Measurements from ENCODE around the gene TPSG1. TPM values are rescaled to one million over a fixed set of nuclear protein-coding genes. Genes with fewer than 3 reads are reported as not detected.
"Not testable (repeated sequence)": the region's sequence is repeated elsewhere in the genome, so short reads cannot be mapped to it uniquely, and the experiment has no call there.

The TPSG1 gene
- total RNA-seq, 2 donors from 2014 or later = 32.6 to 34.3 TPM

DNA sequence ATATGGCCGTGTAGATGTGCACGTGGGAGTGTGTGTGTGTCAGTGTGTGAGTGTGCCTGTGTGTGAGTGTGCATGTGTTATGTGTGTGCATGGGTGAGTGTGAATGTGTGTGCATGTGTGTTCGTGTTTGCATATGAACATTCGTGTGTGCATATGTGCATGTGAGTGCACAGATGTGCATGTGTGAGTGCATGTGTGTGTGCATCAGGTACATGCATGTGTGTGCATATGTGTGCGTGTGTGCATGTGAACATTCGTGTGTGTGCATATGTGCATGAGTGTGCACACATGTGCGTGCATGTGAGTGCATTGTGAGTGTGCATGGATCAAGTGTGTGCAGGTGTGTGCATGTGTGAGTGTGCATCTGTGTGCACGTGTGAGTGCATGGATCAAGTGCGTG lies 12.9 kb upstream of the TPSG1 start:
- TF ChIP-seq, protein P1, sequence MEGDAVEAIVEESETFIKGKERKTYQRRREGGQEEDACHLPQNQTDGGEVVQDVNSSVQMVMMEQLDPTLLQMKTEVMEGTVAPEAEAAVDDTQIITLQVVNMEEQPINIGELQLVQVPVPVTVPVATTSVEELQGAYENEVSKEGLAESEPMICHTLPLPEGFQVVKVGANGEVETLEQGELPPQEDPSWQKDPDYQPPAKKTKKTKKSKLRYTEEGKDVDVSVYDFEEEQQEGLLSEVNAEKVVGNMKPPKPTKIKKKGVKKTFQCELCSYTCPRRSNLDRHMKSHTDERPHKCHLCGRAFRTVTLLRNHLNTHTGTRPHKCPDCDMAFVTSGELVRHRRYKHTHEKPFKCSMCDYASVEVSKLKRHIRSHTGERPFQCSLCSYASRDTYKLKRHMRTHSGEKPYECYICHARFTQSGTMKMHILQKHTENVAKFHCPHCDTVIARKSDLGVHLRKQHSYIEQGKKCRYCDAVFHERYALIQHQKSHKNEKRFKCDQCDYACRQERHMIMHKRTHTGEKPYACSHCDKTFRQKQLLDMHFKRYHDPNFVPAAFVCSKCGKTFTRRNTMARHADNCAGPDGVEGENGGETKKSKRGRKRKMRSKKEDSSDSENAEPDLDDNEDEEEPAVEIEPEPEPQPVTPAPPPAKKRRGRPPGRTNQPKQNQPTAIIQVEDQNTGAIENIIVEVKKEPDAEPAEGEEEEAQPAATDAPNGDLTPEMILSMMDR (IDR thresholded peaks at IDR 0.05) = no peak
- Histone ChIP-seq H3K36me3 (no peaks in the 10 kb centered on the region), H3K9me3 (no peaks in the 10 kb centered on the region), H3K4me1 (no peaks in the 10 kb centered on the region), H3K9ac (ENCODE audit: low read depth in 2 of 2, low read length in 2 of 2) (no peak overlapping the region), H3K27ac (no peak overlapping the region), H3K4me3 (no peak overlapping the region), H3K27me3 (no peaks in the 10 kb centered on the region)
- intact Hi-C loops (cut with DNase I) = no loop called here
- DNase-seq = no peak

- H3K36me3 ChIP-seq; H3K27ac ChIP-seq; H3K9me3 ChIP-seq; H3K27me3 ChIP-seq; intact Hi-C loops (cut with DNase I); H3K4me1 ChIP-seq; H3K9ac ChIP-seq (ENCODE audit: low read depth in 2 of 2, low read length in 2 of 2); H3K4me3 ChIP-seq; DNase-seq: not testable (repeated sequence)
These were observed 11.6 kb upstream of the TPSG1 start for GRCh38 chr16:1236659-1237058.

DNA sequence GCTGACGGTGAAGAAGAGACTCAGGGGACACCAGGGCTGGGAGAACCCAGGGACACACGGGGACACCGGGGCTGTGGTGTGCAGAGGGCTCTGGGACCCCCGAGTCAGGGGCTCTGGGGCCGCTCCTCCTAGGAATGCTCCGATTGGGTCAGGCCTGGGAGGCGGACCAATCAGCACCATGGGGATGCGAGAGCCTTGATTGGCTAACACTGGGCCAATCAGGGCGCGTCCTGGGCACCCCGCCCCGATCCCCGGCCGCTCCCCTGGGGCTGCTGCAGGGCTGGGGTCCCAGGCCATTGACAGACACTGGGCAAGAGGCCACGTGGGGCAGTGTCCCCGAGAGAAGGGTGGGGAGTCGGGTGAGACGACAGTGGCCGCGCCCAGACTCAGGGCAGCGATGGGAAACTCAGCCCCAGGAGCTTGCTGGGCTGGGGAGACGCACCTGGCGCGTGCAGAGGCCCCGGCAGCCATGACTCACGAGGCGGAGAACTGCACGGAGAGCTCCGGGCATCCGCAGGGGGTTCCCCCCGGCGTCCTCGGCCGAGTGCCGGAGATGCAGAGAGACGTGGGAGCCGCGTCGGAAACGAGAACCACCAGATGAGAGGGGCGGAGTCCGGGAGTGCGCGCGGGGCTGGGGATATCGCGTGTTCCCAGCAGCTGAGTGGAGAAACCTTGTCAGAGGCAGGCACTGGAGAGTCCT lies 7.1 kb upstream of the TPSG1 start:
- H3K4me3 ChIP-seq; H3K36me3 ChIP-seq; H3K9ac ChIP-seq (ENCODE audit: low read depth in 2 of 2, low read length in 2 of 2); H3K27me3 ChIP-seq; H3K9me3 ChIP-seq; intact Hi-C loops (cut with DNase I); H3K27ac ChIP-seq; H3K4me1 ChIP-seq; DNase-seq: not testable (repeated sequence)

DNA sequence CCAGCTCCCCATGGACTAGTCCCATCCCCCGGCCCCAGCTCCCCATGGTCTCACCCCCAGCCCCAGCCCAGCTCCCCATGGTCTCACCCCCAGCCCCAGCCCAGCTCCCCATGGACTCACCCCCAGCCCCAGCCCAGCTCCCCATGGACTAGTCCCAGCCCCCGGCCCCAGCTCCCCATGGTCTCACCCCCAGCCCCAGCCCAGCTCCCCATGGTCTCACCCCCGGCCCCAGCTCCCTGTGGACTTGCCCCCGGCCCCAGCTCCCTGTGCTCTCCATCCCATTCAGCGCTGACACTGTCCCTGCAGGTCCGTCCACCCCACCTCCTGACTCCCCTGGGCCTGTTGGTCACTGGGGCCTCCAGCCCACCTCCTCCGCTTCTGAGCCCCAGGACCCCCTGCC lies 6.2 kb upstream of the TPSG1 start:
- intact Hi-C loops (cut with DNase I); H3K27ac ChIP-seq; H3K9ac ChIP-seq (ENCODE audit: low read depth in 2 of 2, low read length in 2 of 2); DNase-seq; H3K27me3 ChIP-seq; H3K4me1 ChIP-seq; H3K9me3 ChIP-seq; H3K4me3 ChIP-seq; H3K36me3 ChIP-seq: not testable (repeated sequence)

GRCh38 chr16:1230471-1231212 lies 5.6 kb upstream of the TPSG1 start:
- H3K36me3 ChIP-seq; DNase-seq; H3K27me3 ChIP-seq; intact Hi-C loops (cut with DNase I); H3K4me1 ChIP-seq; H3K27ac ChIP-seq; H3K9me3 ChIP-seq; H3K4me3 ChIP-seq; H3K9ac ChIP-seq (ENCODE audit: low read depth in 2 of 2, low read length in 2 of 2): not testable (repeated sequence)

DNA sequence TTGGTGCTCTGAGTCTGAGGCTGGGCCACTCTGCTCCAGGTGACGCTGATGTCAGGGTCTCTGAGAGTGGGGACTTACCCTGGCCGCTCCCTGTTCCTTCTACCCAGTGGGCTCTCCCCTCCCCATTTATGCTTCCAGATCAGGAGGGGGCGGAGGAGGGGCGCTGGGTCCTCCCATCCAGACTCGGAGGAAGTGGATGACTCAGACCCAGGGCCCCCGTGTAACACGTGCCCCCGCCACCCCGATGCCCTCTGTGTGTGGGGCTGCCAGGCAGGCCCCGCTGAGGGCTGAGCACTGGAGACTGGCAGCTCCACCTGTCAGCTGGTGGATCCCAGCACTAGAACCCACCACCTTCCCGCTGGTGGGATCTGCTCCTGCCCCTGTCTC lies 5.0 kb upstream of the TPSG1 start, which contains the start of gene TPSB2:
TSS of gene TPSB2 (minus strand) at position 101 of the 387 bp plus-strand sequence. CDS start 233 bp downstream, outside the sequence.
- DNase-seq; H3K4me1 ChIP-seq; H3K27me3 ChIP-seq; H3K4me3 ChIP-seq; H3K9ac ChIP-seq (ENCODE audit: low read depth in 2 of 2, low read length in 2 of 2); H3K36me3 ChIP-seq; intact Hi-C loops (cut with DNase I); H3K9me3 ChIP-seq; H3K27ac ChIP-seq: not testable (repeated sequence)

DNA sequence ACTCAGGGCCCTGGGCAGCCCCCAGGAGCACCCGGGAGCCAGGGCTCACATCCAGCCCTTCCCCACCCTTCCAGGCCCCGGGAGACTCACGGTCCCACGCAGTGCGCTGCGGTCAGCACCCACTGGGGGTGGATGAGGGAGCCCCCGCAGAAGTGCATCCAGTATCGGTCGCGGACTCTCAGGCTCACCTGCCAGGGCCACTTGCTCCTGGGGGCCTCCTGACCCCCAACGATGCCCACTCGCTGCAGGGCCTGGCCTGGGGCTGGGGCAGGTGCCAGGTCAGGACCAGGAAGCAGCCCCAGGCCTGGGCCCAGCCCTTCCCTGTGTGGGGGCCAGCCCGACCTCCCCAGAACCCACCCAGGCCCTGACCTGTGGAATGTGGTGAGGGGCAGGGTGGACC lies 4.4 kb upstream of the TPSG1 start:
- DNase-seq; H3K4me3 ChIP-seq; H3K9me3 ChIP-seq; H3K27ac ChIP-seq; H3K9ac ChIP-seq (ENCODE audit: low read depth in 2 of 2, low read length in 2 of 2); H3K36me3 ChIP-seq; intact Hi-C loops (cut with DNase I); H3K27me3 ChIP-seq; H3K4me1 ChIP-seq: not testable (repeated sequence)

- DNase-seq; intact Hi-C loops (cut with DNase I); H3K36me3 ChIP-seq: not testable (repeated sequence)
These were observed 3.2 kb upstream of the TPSG1 start for GRCh38 chr16:1228227-1228626.

DNA sequence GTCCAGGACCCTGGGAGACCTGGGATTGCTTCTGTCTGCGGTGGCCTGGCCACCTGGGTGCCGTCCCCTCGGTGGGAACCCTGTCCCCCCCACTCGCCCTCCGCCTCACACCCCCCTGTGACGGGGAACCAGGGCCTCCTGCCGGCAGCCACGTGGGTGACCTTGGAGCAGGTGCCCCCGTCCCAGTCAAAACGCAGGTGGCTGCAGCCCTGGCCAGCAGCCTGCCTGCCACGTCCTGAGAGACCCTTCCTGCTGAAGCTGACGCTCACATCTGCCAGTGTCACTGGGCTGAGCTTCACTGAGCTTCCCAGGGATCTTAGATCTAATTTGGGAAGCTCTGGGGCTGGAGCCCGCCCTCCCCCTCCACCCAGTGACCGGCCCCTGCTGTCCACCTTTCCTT lies 1.6 kb upstream of the TPSG1 start:
- not testable (repeated sequence) for DNase-seq

More at GRCh38 chr16:1228227-1228626, 3.2 kb upstream of the TPSG1 start:
- not testable (repeated sequence) for H3K27me3 ChIP-seq; H3K9ac ChIP-seq (ENCODE audit: low read depth in 2 of 2, low read length in 2 of 2); H3K27ac ChIP-seq; H3K4me1 ChIP-seq; H3K4me3 ChIP-seq; H3K9me3 ChIP-seq

GRCh38 chr16:1225728-1226311 lies 752 bp upstream of the TPSG1 start:
- intact Hi-C loops (cut with DNase I); H3K27me3 ChIP-seq; H3K4me1 ChIP-seq; DNase-seq; H3K36me3 ChIP-seq; H3K27ac ChIP-seq; H3K9ac ChIP-seq (ENCODE audit: low read depth in 2 of 2, low read length in 2 of 2); H3K9me3 ChIP-seq; H3K4me3 ChIP-seq: not testable (repeated sequence)

More for the DNA sequence above, 1.6 kb upstream of the TPSG1 start:
- H3K27me3 ChIP-seq; H3K4me1 ChIP-seq; H3K36me3 ChIP-seq; H3K27ac ChIP-seq; H3K9me3 ChIP-seq; H3K4me3 ChIP-seq; intact Hi-C loops (cut with DNase I); H3K9ac ChIP-seq (ENCODE audit: low read depth in 2 of 2, low read length in 2 of 2): not testable (repeated sequence)

All from colonic mucosa (tissue), 4 donors.